Measurements from ENCODE around the gene ITGB4.

Gene ITGB4

GRCh38 chr17:75737133-75737962, 16.1 kb downstream of the ITGB4 start:
- Histone ChIP-seq H3K27me3 (ENCODE audit: control insufficient read depth, insufficient read depth, low read length) (no peaks in the 10 kb centered on the region), H3K4me1 (ENCODE audit: control insufficient read depth, low read depth, low read length) (no peaks in the 10 kb centered on the region), H3K4me3 (ENCODE audit: low read length) (no peak overlapping the region), H3K27ac (ENCODE audit: low read length) (no peak overlapping the region), H3K36me3 (ENCODE audit: control insufficient read depth, low read depth, low read length) (no peaks in the 10 kb centered on the region), H3K9me3 (ENCODE audit: control insufficient read depth, low read depth, low read length) (no peaks in the 10 kb centered on the region), H3K9ac (ENCODE audit: low read length) (no peak overlapping the region)

DNA sequence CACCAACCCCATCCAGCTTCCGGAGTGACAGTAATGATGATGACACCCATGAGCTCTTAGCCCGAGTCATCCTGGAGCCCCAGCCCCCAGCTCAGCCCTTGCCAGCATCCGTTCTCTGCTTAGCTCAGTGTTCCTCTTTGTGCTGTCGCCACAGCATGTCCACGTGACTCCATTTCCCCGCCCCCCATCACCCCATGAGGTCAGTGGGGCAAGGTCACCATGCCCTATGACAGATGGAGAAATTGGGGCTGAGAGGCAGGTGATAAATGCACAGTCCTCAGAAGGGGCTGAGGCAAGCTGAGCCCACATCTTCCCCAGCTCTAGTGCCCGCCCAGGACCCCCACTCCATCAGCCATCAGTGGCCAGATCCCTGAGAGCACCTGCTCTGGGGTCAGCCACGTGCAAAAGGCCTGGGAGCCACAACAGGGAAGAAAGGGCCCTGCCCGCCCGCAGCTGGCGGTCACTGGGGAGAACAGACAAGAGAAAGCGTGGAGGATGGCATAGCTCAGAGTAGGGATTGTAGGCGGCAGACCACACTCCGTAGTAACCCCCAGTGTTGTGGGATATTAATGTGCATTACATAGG, 17.1 kb downstream of the ITGB4 start:
- Histone ChIP-seq H3K27me3 (ENCODE audit: control insufficient read depth, insufficient read depth, low read length) (no peaks in the 10 kb centered on the region), H3K4me1 (ENCODE audit: control insufficient read depth, low read depth, low read length) (no peaks in the 10 kb centered on the region), H3K4me3 (ENCODE audit: low read length) (no peak overlapping the region), H3K36me3 (ENCODE audit: control insufficient read depth, low read depth, low read length) (no peaks in the 10 kb centered on the region), H3K27ac (ENCODE audit: low read length) (no peak overlapping the region), H3K9me3 (ENCODE audit: control insufficient read depth, low read depth, low read length) (no peaks in the 10 kb centered on the region), H3K9ac (ENCODE audit: low read length) (no peak overlapping the region)

- no peak overlapping the region for H3K27ac ChIP-seq (ENCODE audit: low read length)
- H3K36me3 ChIP-seq (ENCODE audit: control insufficient read depth, low read depth, low read length) = no peaks in the 10 kb centered on the region
- no peak overlapping the region for H3K4me3 ChIP-seq (ENCODE audit: low read length)
- H3K4me1 ChIP-seq (ENCODE audit: control insufficient read depth, low read depth, low read length) = no peaks in the 10 kb centered on the region
- no peaks in the 10 kb centered on the region for H3K9me3 ChIP-seq (ENCODE audit: control insufficient read depth, low read depth, low read length)
- no peak overlapping the region for H3K9ac ChIP-seq (ENCODE audit: low read length)
- H3K27me3 ChIP-seq (ENCODE audit: control insufficient read depth, insufficient read depth, low read length) = no peaks in the 10 kb centered on the region
Observed at GRCh38 chr17:75739174-75739573, 17.9 kb downstream of the ITGB4 start.

DNA sequence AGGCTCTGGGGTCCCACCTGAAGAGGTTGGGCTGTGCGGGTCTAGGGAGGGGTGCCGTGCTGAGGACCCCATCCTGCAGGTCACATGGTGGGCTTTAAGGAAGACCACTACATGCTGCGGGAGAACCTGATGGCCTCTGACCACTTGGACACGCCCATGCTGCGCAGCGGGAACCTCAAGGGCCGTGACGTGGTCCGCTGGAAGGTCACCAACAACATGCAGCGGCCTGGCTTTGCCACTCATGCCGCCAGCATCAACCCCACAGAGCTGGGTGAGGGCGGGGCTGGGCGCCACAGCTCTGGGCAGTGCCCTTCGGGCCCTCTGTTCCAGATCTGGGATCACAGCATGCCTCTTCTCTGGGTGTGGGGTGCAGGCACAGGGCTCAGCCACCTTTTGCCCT, 18.5 kb downstream of the ITGB4 start:
- no peak overlapping the region for H3K4me3 ChIP-seq (ENCODE audit: low read length)
- H3K9ac ChIP-seq (ENCODE audit: low read length) = no peak overlapping the region
- H3K36me3 ChIP-seq (ENCODE audit: control insufficient read depth, low read depth, low read length) = no peaks in the 10 kb centered on the region
- no peak overlapping the region for H3K27ac ChIP-seq (ENCODE audit: low read length)
- H3K27me3 ChIP-seq (ENCODE audit: control insufficient read depth, insufficient read depth, low read length) = no peaks in the 10 kb centered on the region
- no peaks in the 10 kb centered on the region for H3K9me3 ChIP-seq (ENCODE audit: control insufficient read depth, low read depth, low read length)
- H3K4me1 ChIP-seq (ENCODE audit: control insufficient read depth, low read depth, low read length) = no peaks in the 10 kb centered on the region

- H3K4me3 ChIP-seq (ENCODE audit: low read length) = no peak overlapping the region
- H3K27me3 ChIP-seq (ENCODE audit: control insufficient read depth, insufficient read depth, low read length) = no peaks in the 10 kb centered on the region
- H3K9me3 ChIP-seq (ENCODE audit: control insufficient read depth, low read depth, low read length) = no peaks in the 10 kb centered on the region
- H3K4me1 ChIP-seq (ENCODE audit: control insufficient read depth, low read depth, low read length) = no peaks in the 10 kb centered on the region
- no peaks in the 10 kb centered on the region for H3K36me3 ChIP-seq (ENCODE audit: control insufficient read depth, low read depth, low read length)
- no peak overlapping the region for H3K27ac ChIP-seq (ENCODE audit: low read length)
- H3K9ac ChIP-seq (ENCODE audit: low read length) = no peak overlapping the region
Observed at GRCh38 chr17:75740215-75740614, 19.0 kb downstream of the ITGB4 start.

- H3K4me1 ChIP-seq (ENCODE audit: control insufficient read depth, low read depth, low read length) = no peaks in the 10 kb centered on the region
- no peak overlapping the region for H3K27ac ChIP-seq (ENCODE audit: low read length)
Observed at GRCh38 chr17:75740631-75741077, 19.4 kb downstream of the ITGB4 start.

GRCh38 chr17:75742337-75742736, 21.1 kb downstream of the ITGB4 start:
- Histone ChIP-seq H3K27me3 (ENCODE audit: control insufficient read depth, insufficient read depth, low read length) (no peaks in the 10 kb centered on the region), H3K27ac (ENCODE audit: low read length) (no peak overlapping the region)

More at GRCh38 chr17:75740631-75741077, 19.4 kb downstream of the ITGB4 start:
- H3K36me3 ChIP-seq (ENCODE audit: control insufficient read depth, low read depth, low read length) = no peaks in the 10 kb centered on the region
- no peak overlapping the region for H3K9ac ChIP-seq (ENCODE audit: low read length)
- H3K27me3 ChIP-seq (ENCODE audit: control insufficient read depth, insufficient read depth, low read length) = no peaks in the 10 kb centered on the region
- H3K9me3 ChIP-seq (ENCODE audit: control insufficient read depth, low read depth, low read length) = no peaks in the 10 kb centered on the region
- no peak overlapping the region for H3K4me3 ChIP-seq (ENCODE audit: low read length)

GRCh38 chr17:75743625-75744206, 22.5 kb downstream of the ITGB4 start:
- no peaks in the 10 kb centered on the region for H3K27me3 ChIP-seq (ENCODE audit: control insufficient read depth, insufficient read depth, low read length)
- no peak overlapping the region for H3K9ac ChIP-seq (ENCODE audit: low read length)
- no peaks in the 10 kb centered on the region for H3K4me1 ChIP-seq (ENCODE audit: control insufficient read depth, low read depth, low read length)
- H3K4me3 ChIP-seq (ENCODE audit: low read length) = no peak overlapping the region
- no peaks in the 10 kb centered on the region for H3K36me3 ChIP-seq (ENCODE audit: control insufficient read depth, low read depth, low read length)
- no peaks in the 10 kb centered on the region for H3K9me3 ChIP-seq (ENCODE audit: control insufficient read depth, low read depth, low read length)
- no peak overlapping the region for H3K27ac ChIP-seq (ENCODE audit: low read length)

More at GRCh38 chr17:75742337-75742736, 21.1 kb downstream of the ITGB4 start:
- Histone ChIP-seq H3K9me3 (ENCODE audit: control insufficient read depth, low read depth, low read length) (no peaks in the 10 kb centered on the region), H3K36me3 (ENCODE audit: control insufficient read depth, low read depth, low read length) (no peaks in the 10 kb centered on the region), H3K4me3 (ENCODE audit: low read length) (no peak overlapping the region), H3K4me1 (ENCODE audit: control insufficient read depth, low read depth, low read length) (no peaks in the 10 kb centered on the region), H3K9ac (ENCODE audit: low read length) (no peak overlapping the region)

DNA sequence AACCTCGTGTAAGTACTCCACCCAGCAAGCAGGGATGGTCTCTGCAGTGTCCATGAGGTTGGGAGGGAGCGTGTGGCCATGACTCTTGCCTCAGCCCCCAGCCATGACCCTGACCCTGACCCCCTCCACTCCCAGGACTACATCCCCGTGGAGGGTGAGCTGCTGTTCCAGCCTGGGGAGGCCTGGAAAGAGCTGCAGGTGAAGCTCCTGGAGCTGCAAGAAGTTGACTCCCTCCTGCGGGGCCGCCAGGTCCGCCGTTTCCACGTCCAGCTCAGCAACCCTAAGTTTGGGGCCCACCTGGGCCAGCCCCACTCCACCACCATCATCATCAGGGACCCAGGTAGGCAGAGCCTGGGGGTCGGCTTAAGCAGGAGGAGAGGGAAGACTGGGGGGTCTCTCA, 27.4 kb downstream of the ITGB4 start:
- Histone ChIP-seq H3K9ac (ENCODE audit: low read length) (no peak overlapping the region), H3K4me1 (ENCODE audit: control insufficient read depth, low read depth, low read length) (no peaks in the 10 kb centered on the region), H3K27me3 (ENCODE audit: control insufficient read depth, insufficient read depth, low read length) (peaks cover 5% of the 10 kb centered on the region), H3K36me3 (ENCODE audit: control insufficient read depth, low read depth, low read length) (no peaks in the 10 kb centered on the region), H3K27ac (ENCODE audit: low read length) (no peak overlapping the region), H3K4me3 (ENCODE audit: low read length) (no peak overlapping the region), H3K9me3 (ENCODE audit: control insufficient read depth, low read depth, low read length) (no peaks in the 10 kb centered on the region)

GRCh38 chr17:75749545-75750389, 28.5 kb downstream of the ITGB4 start:
- H3K27me3 ChIP-seq (ENCODE audit: control insufficient read depth, insufficient read depth, low read length) = peaks cover 12% of the 10 kb centered on the region
- H3K4me3 ChIP-seq (ENCODE audit: low read length) = no peak overlapping the region
- H3K36me3 ChIP-seq (ENCODE audit: control insufficient read depth, low read depth, low read length) = no peaks in the 10 kb centered on the region
- no peak overlapping the region for H3K27ac ChIP-seq (ENCODE audit: low read length)
- H3K4me1 ChIP-seq (ENCODE audit: control insufficient read depth, low read depth, low read length) = no peaks in the 10 kb centered on the region
- H3K9ac ChIP-seq (ENCODE audit: low read length) = no peak overlapping the region
- H3K9me3 ChIP-seq (ENCODE audit: control insufficient read depth, low read depth, low read length) = no peaks in the 10 kb centered on the region
